Activated CD4-positive, alpha-beta T cell treated with anti-CD3 and anti-CD28 coated beads, Interleukin-2, Interleukin-4, amounts not matched to agents 100 ng/mL and 50 ng/mL, durations not matched to agents 16 hours and 8 hours (primary cell): ENCODE data around the gene TOM1L2.
"Not testable (repeated sequence)": the region's sequence is repeated elsewhere in the genome, so short reads cannot be mapped to it uniquely, and the experiment has no call there.

Experiments used
- DNase-seq: peaks from one replicate; pipeline ENCODE4 v3.0.0-alpha.2; 2020; ENCODE audit warnings: low spot score

TOM1L2 gene

DNA sequence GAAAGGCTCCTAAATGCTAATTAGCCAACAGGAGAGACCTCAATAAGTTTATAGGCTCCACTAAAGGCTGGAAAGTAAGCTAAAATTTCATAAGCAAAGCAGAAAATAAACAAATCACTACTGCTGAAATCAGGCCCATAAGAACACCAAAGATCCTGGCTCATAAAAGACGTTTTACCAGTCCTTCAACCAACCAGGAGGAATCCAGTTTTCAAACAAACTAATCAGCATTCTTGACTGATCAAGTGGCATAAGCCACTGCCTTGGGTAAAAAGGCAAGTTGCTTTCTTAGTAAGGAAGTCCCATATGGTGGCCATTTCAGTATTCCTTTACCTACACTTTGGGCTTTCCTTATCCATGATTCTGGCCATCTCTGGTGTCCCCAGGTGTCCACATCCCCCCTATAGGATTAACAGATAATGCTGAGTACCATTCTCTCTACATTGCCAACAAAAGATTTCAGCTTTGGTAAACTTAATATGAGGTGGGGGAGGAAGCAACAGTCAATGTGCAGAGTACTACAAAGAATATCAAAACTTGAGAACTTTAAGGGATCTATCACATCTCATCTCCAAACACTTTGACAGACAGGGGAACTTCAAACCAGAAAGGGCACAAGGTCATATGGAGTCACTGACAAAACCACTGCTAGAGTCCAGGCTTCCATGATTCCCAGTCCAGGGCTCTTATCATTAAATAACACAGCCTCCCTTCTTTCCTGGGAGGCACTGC, 1.3 kb downstream of the TOM1L2 start:
- DNase-seq: no peak

DNA sequence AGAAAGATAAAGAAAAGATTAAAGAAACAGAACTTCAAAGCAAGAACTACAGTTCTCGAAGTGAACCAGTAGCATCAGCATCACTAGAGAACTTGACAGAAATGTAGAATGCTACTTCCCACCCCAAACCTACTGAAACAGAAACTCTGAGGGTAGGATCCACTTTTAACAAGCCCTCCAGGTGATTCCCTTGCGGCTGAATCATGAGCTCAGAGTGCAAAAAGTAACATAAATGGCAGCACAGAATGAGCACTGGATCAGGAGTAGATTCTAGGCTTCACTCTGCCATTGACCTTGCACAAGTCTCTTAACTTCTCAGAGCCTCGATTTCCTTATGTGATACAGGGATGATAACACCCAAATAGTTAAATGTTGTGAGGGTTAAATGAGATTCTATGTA, 5.8 kb downstream of the TOM1L2 start:
- peak; percentile 28 for DNase-seq

DNA sequence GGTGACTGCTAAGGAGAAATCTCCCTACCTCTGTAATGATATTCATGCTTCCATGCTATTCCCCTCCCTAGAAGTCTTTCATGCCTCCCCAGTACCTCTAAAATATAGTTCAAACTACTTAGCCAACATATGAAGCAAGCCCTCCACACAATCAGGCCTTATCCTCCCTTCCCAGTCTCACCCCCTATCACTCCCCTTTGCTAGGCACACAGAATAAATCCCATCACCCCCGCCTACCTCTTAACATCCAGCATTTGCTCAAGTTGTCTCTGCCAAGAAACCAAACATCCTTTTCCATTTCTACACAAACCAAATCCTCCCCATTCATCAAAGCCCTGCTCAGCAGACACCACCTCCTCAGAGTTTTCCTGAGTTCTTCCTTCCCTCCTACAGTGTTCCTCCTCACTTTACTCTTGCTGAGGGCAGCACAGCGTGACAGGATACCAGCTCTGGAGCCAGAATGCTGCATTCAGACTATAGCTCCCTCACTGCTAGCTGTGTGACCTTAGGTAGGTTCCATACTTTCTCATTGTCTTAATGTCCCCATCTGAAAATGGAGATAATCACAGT, 7.0 kb downstream of the TOM1L2 start:
- DNase-seq: no peak

DNA sequence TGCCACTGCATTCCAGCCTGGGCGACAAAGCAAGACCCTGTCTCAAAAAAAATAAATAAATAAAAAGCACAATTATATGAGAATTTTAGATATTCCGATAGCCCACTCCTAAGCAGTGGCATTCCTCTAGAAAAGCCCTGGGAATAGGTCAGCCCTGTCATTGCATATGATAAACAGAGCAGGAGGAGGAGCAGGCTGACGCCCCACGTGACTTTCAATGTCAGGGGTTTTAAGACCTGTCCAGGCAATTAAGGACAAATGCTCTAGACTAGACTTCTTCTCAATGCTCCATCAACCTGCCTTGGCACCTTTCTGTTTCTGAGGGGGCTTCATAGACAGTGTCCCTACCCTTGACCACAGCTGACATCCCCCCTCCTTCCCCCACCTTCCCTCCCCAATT, 7.5 kb downstream of the TOM1L2 start:
- no peak for DNase-seq

DNA sequence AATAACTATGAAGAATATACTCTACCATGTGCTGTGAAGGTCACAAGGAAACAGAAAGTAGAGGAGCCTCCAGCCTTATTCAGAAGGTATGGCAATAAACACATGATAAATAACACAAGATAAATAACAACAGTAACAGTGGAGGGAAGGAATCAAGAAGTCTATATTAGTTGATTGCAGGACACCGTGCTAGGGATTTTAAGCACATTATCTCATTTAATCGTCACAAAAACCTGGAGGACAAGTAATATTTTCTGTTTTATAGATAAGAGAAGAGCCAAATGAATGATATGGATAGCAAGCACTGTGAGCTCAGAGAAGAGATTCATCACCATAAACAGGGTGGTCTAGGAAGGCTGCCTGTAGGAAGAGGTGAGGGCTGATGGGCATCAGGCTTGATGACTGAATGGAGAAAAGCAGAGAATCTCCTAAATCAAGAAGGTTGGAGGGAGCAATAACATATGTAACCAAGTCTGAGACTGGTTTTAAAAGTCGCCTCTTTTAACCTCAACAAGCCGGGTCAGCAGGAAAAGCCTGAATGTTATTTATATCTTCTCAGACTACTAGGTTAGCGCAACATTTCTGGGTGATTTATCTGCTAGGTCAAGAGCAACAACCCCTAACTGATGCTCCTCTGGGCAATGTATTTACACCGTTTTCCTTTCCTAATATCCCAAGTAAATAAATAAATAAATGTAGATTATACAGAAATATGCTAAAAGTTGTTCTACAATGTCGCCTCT, 8.3 kb downstream of the TOM1L2 start:
- DNase-seq: no peak

DNA sequence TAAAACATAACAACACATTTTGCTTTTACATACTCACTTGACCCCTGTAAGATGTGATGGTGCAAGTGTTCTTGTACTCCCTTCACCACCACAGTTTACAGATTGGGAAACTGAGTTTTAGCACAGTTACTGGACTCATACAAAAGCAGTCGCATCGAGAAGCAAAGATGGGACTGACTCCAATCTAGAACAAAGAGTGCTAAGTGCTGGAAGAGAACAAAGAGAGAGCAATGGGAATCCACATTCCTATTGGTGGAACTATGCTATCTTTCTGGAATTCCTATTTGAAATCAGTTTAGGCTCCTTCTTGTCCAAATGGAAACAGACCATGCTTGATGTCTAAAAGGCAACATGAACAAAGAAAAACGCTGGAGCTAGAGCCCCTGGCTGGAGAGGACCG, 9.1 kb downstream of the TOM1L2 start:
- DNase-seq: no peak

GRCh38 chr17:17960500-17961030, 11.6 kb downstream of the TOM1L2 start:
- no peak for DNase-seq

- peak; percentile 70 for DNase-seq
Observed at GRCh38 chr17:17959520-17960361, 12.5 kb downstream of the TOM1L2 start.

DNA sequence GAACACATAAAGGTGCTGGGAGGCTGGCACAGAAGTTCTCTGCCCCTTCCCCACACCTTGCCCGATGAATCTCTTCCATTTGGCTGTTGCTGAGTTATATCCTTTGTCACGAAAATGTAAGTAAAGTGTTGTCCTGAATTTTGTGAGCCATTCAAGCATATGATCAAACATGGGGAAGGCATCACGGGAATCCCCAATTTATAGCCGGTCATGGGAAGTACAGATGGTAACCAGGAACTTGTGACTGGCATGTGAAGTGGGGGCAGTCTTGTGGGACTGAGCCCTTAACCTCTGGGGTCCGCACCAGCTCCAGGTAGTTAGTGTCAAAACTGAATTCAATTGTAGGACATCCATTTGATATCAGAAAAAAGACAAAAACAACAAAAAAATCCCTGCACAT, 13.2 kb downstream of the TOM1L2 start:
- DNase-seq: no peak

DNA sequence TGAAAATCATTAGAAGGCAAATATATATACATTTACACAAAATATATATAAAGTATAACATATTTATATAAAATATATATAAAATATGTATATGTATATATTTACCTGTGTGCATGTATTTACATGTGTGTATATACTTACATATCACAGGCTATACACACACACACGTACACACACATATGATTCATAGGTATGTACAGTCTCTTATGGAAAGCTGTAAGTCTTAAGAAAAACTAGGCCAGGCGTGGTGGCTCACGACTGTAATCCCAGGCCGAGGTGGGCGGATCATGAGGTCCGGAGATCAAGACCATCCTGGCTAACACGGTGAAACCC, 14.7 kb downstream of the TOM1L2 start:
- no peak for DNase-seq

DNA sequence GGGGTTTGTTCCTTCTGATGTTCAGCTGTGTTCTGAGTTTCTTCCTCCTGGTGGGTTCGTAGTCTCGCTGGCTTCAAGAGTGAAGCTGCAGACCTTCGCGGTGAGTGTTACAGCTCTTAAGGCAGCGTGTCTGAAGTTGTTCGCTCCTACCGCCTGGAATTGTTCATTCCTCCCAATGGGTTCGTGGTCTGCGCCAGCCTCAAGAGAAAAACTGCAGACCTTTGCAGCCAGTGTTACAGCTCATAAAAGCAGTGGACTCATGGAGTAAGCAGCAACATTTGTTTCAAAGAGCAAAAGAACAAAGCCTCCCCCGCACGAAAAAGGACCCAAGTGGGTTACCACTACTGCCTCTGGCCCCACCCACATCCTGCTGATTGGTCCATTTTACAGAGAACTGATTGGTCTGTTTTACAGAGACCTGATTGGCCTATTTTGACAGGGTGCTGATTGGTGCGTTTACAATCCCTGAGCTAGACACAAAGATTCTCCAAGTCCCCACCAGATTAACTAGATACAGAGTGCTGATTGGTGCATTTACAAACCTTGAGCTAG, 16.3 kb downstream of the TOM1L2 start:
- not testable (repeated sequence) for DNase-seq

DNA sequence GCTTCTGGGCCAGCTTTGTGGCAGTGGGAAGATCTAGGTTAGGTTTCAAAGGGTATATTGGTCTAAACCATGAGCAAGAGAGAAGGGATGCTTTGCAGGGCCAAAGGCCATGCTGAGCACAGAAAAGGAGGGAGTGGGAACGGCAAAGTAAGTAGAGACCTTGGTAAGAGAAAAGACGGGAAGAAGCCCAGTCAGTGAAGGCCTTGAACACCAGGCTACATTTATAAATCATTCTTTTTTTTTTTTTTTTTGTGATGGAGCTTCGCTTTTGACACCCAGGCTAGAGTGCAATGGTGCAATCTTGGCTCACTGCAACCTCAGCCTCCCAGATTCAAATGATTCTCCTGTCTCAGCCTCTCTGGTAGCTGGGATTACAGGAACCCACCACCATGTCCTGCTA, 18.1 kb downstream of the TOM1L2 start:
- no peak for DNase-seq

DNA sequence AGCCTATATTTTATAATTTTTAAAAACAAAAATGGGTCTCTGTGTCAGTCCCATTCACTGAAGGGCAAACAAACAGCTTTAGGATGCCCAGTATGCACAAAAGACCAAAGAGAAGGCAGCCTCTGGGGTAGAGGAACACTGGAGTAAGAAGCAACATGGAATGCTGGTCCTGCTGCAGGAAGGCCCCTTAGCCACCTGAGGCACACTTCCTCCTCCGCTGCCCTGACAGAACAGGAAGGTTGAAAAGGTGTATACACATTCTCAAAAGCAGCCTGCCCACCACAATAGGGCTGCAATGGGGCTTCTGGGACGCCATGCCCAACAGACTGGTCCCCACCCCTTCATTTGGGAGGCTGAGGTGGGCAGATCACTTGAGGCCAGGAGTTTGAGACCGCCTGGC, 19.5 kb downstream of the TOM1L2 start:
- DNase-seq: no peak

DNA sequence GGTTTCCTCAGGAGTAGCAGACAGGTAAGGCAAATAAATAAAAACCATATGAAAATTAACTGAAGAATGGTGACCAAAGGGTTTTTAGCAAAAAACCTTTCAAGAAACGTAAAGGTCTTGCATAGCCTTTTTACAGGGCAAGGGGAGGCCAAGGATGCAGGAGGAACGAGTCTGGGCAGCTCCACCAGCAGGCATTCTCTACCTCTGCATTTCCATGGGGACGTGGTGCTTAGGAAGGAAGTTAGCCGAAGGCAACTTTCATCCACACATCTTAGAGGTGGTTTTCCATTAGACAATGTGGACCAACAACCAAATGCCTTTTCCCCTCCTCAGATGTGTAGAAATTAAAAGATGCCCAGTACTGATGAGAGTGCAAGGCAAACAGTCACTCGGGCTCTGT, 20.7 kb downstream of the TOM1L2 start:
- DNase-seq: no peak

DNA sequence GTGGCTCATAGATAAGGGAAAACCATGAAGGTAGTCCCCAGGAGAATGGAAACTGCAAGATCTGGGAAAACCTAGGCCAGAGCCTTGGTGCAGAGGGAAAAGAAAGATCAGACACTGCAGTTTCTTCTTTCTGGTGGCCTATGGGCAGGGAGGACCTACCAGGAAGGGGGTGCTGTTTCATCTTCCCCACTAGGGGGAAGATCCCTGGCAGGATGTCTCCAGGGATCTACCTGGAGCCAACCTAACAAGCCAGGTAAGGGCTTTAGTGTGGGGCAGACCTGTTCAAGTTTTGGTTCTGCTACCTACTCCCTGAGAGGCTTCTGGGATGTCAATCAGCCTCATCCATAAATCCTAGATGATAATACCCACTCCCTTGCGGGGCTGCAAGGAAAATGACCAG, 21.4 kb downstream of the TOM1L2 start:
- DNase-seq: no peak

- no peak for DNase-seq
Observed at GRCh38 chr17:17950347-17950746, 21.9 kb downstream of the TOM1L2 start.

DNA sequence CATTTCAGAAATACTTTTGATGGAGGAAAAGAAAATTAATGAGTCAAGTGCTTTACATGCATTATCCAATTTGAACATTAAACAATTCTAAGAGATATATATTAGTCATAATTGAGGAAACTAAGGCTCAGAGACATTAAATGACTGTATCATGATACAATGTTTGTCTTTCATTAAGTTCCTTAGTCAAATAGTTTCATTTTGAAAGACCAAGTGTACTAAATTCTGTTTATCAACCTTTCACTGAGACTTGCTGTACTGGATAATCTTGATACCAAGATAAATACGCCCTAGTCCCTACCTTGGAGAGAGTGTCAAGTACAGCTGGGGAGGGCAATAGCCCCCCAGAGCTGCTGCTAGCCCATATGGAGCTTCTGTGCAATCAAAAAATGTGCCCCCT, 24.2 kb downstream of the TOM1L2 start:
- no peak for DNase-seq

- no peak for DNase-seq
Observed at GRCh38 chr17:17947309-17947708, 24.9 kb downstream of the TOM1L2 start.

DNA sequence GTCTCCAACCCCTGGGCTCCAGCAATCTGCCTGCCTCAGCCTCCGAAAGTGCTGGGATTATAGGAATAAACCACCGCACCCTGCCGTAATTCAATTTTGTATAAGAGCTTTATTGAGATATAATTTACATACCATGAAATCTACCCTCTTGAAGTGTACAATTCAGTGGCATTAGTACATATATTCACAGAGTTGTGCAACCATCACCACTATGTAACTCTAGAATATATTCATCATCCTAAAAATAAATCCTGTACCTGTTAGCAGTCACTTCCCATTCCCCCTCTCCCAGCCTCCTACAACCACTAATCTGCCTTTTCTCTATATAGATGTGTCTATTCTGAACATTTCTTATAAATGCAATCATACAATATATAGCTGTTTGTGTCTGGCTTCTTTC, 26.1 kb downstream of the TOM1L2 start:
- DNase-seq: no peak

GRCh38 chr17:17944743-17945142, 27.5 kb downstream of the TOM1L2 start:
- DNase-seq: no peak

GRCh38 chr17:17944242-17944641, 28.0 kb downstream of the TOM1L2 start:
- no peak for DNase-seq
